Measurements from ENCODE around the gene ITGB4.

ITGB4 gene

GRCh38 chr17:75697651-75698291 is 23.5 kb upstream of the ITGB4 start:
- DNase-seq (ENCODE audit: low read depth in 2 of 2), result no peak

GRCh38 chr17:75698659-75699058 is 22.6 kb upstream of the ITGB4 start:
- no peak for DNase-seq (ENCODE audit: low read depth in 2 of 2)

- DNase-seq (ENCODE audit: low read depth in 2 of 2), result no peak
Measured at GRCh38 chr17:75701288-75701687, 20.0 kb upstream of the ITGB4 start.

GRCh38 chr17:75703191-75703590 is 18.1 kb upstream of the ITGB4 start:
- no peak for DNase-seq (ENCODE audit: low read depth in 2 of 2)

- DNase-seq (ENCODE audit: low read depth in 2 of 2), result no peak
Measured at GRCh38 chr17:75703591-75703990, 17.7 kb upstream of the ITGB4 start.

GRCh38 chr17:75704963-75705875 is 16.0 kb upstream of the ITGB4 start:
- DNase-seq (ENCODE audit: low read depth in 2 of 2), result no peak

- no peak for DNase-seq (ENCODE audit: low read depth in 2 of 2)
Measured at GRCh38 chr17:75706042-75706728, 15.1 kb upstream of the ITGB4 start.

- DNase-seq (ENCODE audit: low read depth in 2 of 2), result no peak
Measured at GRCh38 chr17:75707079-75707571, 14.1 kb upstream of the ITGB4 start.

- DNase-seq (ENCODE audit: low read depth in 2 of 2), result no peak
Measured at GRCh38 chr17:75712446-75712845, 8.8 kb upstream of the ITGB4 start.

GRCh38 chr17:75719732-75720131 is 1.5 kb upstream of the ITGB4 start:
- DNase-seq (ENCODE audit: low read depth in 2 of 2), result no peak

- DNase-seq (ENCODE audit: low read depth in 2 of 2), result no peak
Measured at GRCh38 chr17:75721463-75722011, 278 bp downstream of the ITGB4 start.

GRCh38 chr17:75722076-75722475 is 817 bp downstream of the ITGB4 start:
- DNase-seq (ENCODE audit: low read depth in 2 of 2), result no peak

- no peak for DNase-seq (ENCODE audit: low read depth in 2 of 2)
Measured at GRCh38 chr17:75722542-75723095, 1.4 kb downstream of the ITGB4 start.

- DNase-seq (ENCODE audit: low read depth in 2 of 2), result no peak
Measured at GRCh38 chr17:75723171-75723930, 2.1 kb downstream of the ITGB4 start.

- DNase-seq (ENCODE audit: low read depth in 2 of 2), result no peak
Measured at GRCh38 chr17:75724016-75725003, 3.1 kb downstream of the ITGB4 start.

GRCh38 chr17:75725504-75725903 is 4.2 kb downstream of the ITGB4 start:
- DNase-seq (ENCODE audit: low read depth in 2 of 2), result no peak

GRCh38 chr17:75727391-75727790 is 6.1 kb downstream of the ITGB4 start:
- no peak for DNase-seq (ENCODE audit: low read depth in 2 of 2)

GRCh38 chr17:75729351-75729750 is 8.1 kb downstream of the ITGB4 start:
- no peak for DNase-seq (ENCODE audit: low read depth in 2 of 2)

GRCh38 chr17:75730065-75730464 is 8.8 kb downstream of the ITGB4 start:
- no peak for DNase-seq (ENCODE audit: low read depth in 2 of 2)
